ENCODE measurements around the gene MATR3. TPM values are rescaled to one million over a fixed set of nuclear protein-coding genes. Genes with fewer than 3 reads are reported as not detected.

Gene MATR3
- total RNA-seq, 2 experiments from 2014 or later = 376 to 401 TPM

GRCh38 chr5:139369181-139369580 lies 75.6 kb downstream of the MATR3 start:
- Mint-ChIP-seq H3K4me3 (no peak overlapping the region), H3K4me1 (ENCODE audit: low read depth) (no peaks in the 10 kb centered on the region), H3K27ac (no peak overlapping the region), H3K36me3 (ENCODE audit: low read depth) (peaks cover 81% of the 10 kb centered on the region), H3K9me3 (no peaks in the 10 kb centered on the region), H3K27me3 (no peaks in the 10 kb centered on the region)
- TF ChIP-seq, protein P1, sequence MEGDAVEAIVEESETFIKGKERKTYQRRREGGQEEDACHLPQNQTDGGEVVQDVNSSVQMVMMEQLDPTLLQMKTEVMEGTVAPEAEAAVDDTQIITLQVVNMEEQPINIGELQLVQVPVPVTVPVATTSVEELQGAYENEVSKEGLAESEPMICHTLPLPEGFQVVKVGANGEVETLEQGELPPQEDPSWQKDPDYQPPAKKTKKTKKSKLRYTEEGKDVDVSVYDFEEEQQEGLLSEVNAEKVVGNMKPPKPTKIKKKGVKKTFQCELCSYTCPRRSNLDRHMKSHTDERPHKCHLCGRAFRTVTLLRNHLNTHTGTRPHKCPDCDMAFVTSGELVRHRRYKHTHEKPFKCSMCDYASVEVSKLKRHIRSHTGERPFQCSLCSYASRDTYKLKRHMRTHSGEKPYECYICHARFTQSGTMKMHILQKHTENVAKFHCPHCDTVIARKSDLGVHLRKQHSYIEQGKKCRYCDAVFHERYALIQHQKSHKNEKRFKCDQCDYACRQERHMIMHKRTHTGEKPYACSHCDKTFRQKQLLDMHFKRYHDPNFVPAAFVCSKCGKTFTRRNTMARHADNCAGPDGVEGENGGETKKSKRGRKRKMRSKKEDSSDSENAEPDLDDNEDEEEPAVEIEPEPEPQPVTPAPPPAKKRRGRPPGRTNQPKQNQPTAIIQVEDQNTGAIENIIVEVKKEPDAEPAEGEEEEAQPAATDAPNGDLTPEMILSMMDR (IDR thresholded peaks at IDR 0.05) = no peak
- H3K36me3 ChIP-seq (ENCODE audit: insufficient read depth, low read length) = peaks cover 75% of the 10 kb centered on the region
- no peak for ATAC-seq (ENCODE audit: poor library complexity)
- intact Hi-C loops (cut with DNase I, micrococcal nuclease) = no loop called here
- no peak for DNase-seq
- POLR2A ChIA-PET = interaction anchor here (1.2 kb wide), 1 partner anchor 27 kb away, joined by 3 read pairs; no protein-coding TSS in a partner anchor
- H3K27ac ChIP-seq (ENCODE audit: low read depth in 1 of 2, low read length in 2 of 2) = no peak overlapping the region
- H3K27me3 ChIP-seq (ENCODE audit: control insufficient read depth in 1 of 2, insufficient read depth in 2 of 2, low read length in 2 of 2) = no peaks in the 10 kb centered on the region
- H3K4me3 ChIP-seq (ENCODE audit: low read length) = no peak overlapping the region
- no peaks in the 10 kb centered on the region for H3K9me3 ChIP-seq (ENCODE audit: control insufficient read depth in 1 of 2, insufficient read depth in 1 of 2, low read length in 2 of 2)
- no peaks in the 10 kb centered on the region for H3K4me1 ChIP-seq (ENCODE audit: insufficient read depth, low read length)
- CTCF ChIA-PET = no interaction called here

DNA sequence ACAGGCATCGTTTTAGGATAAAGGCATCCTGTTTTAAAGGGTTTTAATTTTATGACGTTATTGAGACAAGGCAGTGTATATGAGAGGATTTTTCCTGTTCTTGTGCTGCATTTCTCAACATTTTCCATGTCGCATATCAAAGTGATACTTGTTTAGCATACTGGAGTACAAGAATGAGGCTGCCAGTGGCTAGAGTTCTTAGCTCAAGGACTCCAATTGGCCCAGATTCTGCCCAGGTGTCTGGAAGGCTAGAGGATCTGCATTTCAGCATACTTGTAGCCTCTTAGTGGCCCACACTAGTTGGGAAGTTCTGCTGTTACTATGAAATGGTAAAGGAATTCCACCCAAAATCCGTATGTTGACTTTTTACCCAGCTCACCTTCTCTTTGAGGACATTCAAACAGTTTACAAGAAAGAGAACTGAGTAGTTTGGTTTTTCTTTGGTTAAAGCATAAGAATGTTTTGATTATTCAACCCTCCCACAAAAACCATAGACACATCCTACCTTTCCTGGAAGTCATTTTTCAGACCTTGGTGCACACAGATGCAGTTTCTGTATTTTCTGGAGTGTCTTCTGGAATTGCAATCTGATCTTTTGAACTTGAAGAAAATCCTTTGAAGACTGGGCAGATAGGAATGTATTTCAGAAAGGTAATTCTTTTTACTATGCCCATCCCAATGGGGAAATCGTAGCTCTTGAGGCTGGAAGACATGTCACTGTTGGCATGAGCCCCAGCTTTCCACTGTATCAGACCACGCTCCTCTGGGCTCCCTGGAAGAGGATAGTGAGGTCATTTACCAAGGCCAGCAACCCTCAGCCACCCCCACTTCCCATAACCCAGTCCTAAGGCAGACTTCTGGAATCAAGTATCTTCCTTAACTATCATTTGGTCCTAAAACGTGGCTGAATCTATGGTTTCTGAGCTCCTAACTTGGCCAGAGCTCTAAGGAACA lies 78.2 kb downstream of the MATR3 start:
- TF ChIP-seq, protein P1 (IDR thresholded peaks at IDR 0.05) = no peak
- H3K27me3 ChIP-seq (ENCODE audit: control insufficient read depth in 1 of 2, insufficient read depth in 2 of 2, low read length in 2 of 2) = no peaks in the 10 kb centered on the region
- no peaks in the 10 kb centered on the region for H3K4me1 Mint-ChIP-seq (ENCODE audit: low read depth)
- H3K36me3 ChIP-seq (ENCODE audit: insufficient read depth, low read length) = peaks cover 50% of the 10 kb centered on the region
- no peak overlapping the region for H3K4me3 ChIP-seq (ENCODE audit: low read length)
- H3K27ac Mint-ChIP-seq = no peak overlapping the region
- no peak overlapping the region for H3K27ac ChIP-seq (ENCODE audit: low read depth in 1 of 2, low read length in 2 of 2)
- H3K4me1 ChIP-seq (ENCODE audit: insufficient read depth, low read length) = no peaks in the 10 kb centered on the region
- no peaks in the 10 kb centered on the region for H3K9me3 ChIP-seq (ENCODE audit: control insufficient read depth in 1 of 2, insufficient read depth in 1 of 2, low read length in 2 of 2)
- POLR2A ChIA-PET = interaction anchor here (0.6 to 1.4 kb wide), 3 partner anchors 26 to 39 kb away, joined by 3 to 4 read pairs (median 3); partner anchors contain the start of gene PAIP2
- intact Hi-C loops (cut with DNase I, micrococcal nuclease) = no loop called here
- H3K36me3 Mint-ChIP-seq (ENCODE audit: low read depth) = peaks cover 67% of the 10 kb centered on the region
- CTCF ChIA-PET = interaction anchor here (0.6 kb wide), 1 partner anchor 9 kb away, joined by 3 read pairs; no protein-coding TSS in a partner anchor
- no peaks in the 10 kb centered on the region for H3K27me3 Mint-ChIP-seq
- DNase-seq = no peak
- H3K9me3 Mint-ChIP-seq = no peaks in the 10 kb centered on the region
- H3K4me3 Mint-ChIP-seq = no peak overlapping the region
- ATAC-seq (ENCODE audit: poor library complexity) = no peak

- H3K27ac ChIP-seq (ENCODE audit: low read depth in 1 of 2, low read length in 2 of 2) = no peak overlapping the region
- H3K9me3 ChIP-seq (ENCODE audit: control insufficient read depth in 1 of 2, insufficient read depth in 1 of 2, low read length in 2 of 2) = peaks cover 0 to 5% of the 10 kb centered on the region in 2 experiments
- Mint-ChIP-seq H3K27ac (no peak overlapping the region), H3K4me3 (no peak overlapping the region), H3K27me3 (no peaks in the 10 kb centered on the region), H3K9me3 (no peaks in the 10 kb centered on the region), H3K36me3 (ENCODE audit: low read depth) (peaks cover 38% of the 10 kb centered on the region), H3K4me1 (ENCODE audit: low read depth) (no peaks in the 10 kb centered on the region)
- DNase-seq = no peak
- ChIA-PET CTCF (interaction anchor here (0.5 kb wide), 1 partner anchor 177 kb away, joined by 3 read pairs; no protein-coding TSS in a partner anchor), POLR2A (interaction anchor here (0.6 to 1.6 kb wide), 2 partner anchors 23 to 33 kb away, joined by 4 to 6 read pairs; partner anchors contain the start of gene PAIP2)
- no peak overlapping the region for H3K4me3 ChIP-seq (ENCODE audit: low read length)
- ATAC-seq (ENCODE audit: poor library complexity) = no peak
- TF ChIP-seq, protein P1 (IDR thresholded peaks at IDR 0.05) = no peak
- no peaks in the 10 kb centered on the region for H3K27me3 ChIP-seq (ENCODE audit: control insufficient read depth in 1 of 2, insufficient read depth in 2 of 2, low read length in 2 of 2)
- intact Hi-C loops (cut with DNase I, micrococcal nuclease) = no loop called here
- H3K4me1 ChIP-seq (ENCODE audit: insufficient read depth, low read length) = no peaks in the 10 kb centered on the region
- H3K36me3 ChIP-seq (ENCODE audit: insufficient read depth, low read length) = peaks cover 26% of the 10 kb centered on the region
These were observed 81.4 kb downstream of the MATR3 start for GRCh38 chr5:139374909-139375308.
